HG02981 (cell line): Measurements from ENCODE around the gene RDH12.

Source experiments
- ATAC-seq: cut with Tn5 transposase; IDR thresholded peaks from one replicate; pipeline ENCODE4 v1.9.1; 2021; ENCODE audit warnings: mild to moderate bottlenecking, moderate library complexity; ENCODE audit not compliant: unreplicated experiment

The RDH12 gene

DNA sequence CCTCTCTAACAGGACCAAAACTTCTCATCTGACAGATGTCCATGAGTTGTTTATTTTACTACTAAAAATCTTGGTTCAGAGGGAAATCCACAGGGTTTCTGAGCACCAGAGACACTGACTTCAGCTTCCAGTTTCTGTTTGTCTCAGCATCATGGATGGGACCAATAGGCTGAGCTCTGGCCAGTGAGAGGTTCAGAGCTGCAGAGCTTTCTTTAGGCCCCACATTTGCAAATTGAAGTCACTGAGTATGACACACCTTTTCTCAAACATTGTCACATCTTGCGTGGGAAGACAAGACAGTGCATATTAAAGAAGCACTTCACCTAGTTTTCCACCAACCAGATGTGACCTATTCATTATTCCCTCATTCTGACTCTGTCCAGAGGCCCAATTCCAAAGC is 45.2 kb downstream of the RDH12 start:
- no peak for ATAC-seq

DNA sequence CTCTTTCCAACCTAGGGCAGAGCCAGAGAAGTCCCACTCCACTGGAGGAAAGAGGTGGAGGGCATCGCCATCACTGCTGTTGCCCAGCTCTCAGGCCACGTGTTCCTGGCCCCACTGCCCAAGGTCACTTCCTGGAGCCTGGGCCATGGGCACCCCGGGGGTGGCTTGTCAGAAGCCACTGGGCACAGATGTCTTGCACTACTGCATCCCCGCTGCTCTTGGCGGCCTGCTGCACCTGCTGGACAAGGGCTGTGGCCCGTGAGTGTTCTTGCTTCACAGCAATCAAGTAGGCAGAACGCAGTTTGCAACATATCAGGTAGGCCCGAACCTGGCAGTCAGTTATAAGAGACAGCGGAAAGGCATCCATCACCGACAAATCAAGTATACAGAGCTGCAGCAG is 46.6 kb downstream of the RDH12 start:
- ATAC-seq: no peak

DNA sequence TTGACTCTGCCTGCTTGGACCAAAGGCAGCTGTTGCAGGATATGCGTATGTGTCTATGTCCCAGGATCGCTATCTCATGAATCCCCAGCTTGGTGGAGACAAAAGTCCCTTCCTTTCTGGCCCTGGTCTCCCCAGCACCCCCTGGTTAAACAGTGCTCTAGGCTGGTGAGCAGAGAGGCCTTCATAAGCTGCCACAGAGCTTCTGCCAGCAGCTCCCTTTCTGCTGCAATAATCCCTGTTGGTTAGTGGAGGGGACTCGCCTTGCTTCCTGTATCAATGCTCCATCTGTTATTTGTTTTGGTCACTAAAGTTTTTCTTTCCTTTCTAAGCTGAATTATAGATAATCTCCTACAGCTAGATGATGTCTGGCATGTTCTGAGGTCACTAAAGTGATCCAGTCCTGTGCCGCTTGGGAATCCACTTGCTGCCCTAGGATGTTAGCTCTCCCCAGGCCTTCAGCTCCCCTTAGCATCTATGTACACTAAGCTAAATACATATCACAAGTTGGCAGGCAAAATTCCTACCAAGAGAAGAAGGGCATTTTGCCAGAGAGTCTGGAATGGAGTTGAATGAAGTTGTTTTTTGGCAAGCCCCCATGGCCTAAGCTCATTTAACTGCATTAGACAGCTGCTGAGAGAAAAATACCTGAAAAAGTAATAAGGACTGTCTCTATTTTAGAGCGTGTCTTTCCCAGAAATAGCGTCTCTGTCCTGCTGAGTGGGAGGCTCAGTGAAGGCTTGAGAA is 47.8 kb downstream of the RDH12 start:
- ATAC-seq: no peak

DNA sequence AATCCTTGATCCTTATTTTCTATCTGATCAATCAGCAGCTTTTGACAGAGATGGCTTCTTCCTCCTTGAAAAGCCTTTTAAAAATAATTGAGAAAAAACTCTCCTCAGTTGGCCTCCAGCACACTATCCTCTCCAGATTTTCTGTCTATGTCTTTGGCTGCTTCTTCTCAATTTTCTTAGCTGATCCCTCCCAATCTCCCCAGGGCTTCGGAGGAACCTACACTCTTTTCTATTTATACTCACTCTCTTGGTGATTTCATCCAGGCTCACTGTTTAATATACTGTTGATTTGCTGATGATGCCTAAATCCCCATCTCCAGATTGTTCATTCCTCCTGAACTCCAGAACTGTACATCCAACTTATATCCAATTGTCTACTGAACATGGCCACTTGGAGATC is 54.8 kb downstream of the RDH12 start:
- no peak for ATAC-seq

GRCh38 chr14:67757175-67757574 is 55.5 kb downstream of the RDH12 start:
- ATAC-seq: no peak

DNA sequence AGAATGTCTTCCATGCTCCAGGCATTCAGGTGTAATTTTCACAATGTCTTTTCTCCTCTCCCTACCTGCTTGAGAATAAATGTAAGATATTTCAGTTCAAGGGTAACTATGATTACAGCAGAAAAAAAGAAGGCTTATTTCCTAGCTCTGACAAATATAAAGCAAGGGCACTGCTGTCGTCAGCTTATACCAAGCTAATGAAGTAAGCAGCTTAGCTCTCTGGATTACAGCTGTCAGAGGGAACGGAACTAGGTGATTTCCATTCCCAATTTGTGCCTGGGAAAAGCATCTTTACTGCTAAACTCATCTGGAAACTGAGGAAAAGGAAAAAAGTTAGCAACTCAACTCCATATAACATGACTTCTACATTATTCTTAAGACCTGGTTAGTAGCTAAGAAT is 58.2 kb downstream of the RDH12 start:
- no peak for ATAC-seq

DNA sequence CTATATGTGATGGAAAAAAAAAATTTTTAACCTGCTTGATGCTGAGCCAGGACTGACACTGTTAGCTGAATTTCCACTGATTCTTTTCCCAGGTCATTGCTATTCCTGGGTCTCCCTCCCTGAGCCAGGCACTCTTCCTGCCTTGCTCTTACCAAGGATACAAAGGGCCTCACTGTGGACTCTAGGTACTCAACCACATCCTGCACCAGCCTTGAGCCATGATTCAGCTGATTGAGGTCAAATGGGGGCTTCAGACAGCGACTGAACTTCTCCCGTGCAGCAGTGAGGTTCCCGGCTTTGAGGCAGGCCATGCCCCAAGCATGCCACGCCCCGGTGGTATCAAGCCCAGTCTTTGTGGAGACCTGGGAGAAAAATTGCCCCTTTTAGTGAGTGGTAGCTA is 60.4 kb downstream of the RDH12 start:
- no peak for ATAC-seq

- no peak for ATAC-seq
Observed at GRCh38 chr14:67763158-67763822, 61.6 kb downstream of the RDH12 start.

GRCh38 chr14:67764496-67764895 is 62.8 kb downstream of the RDH12 start:
- ATAC-seq: no peak

- no peak for ATAC-seq
Observed at GRCh38 chr14:67765192-67765834, 63.6 kb downstream of the RDH12 start.

GRCh38 chr14:67766035-67766680 is 64.5 kb downstream of the RDH12 start:
- no peak for ATAC-seq

DNA sequence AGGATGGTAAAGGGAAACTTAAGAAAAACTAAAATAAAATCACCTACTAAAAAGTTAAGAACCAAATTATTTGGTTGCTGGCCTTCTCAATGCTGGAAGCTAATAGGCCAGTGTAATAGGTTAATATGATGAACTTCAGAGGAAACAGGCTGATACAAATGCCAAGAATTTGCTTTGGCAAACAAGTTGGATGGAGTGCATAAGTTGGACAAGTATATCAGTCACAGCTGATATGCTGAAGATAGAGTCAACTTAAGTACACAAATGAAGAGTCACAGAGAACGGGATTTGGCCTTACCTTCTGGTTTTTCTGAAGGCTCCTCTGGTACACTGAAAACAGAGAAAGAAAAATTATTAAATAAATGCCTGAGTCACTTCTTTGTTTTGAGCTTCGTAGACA is 66.5 kb downstream of the RDH12 start:
- no peak for ATAC-seq

GRCh38 chr14:67773844-67774377 is 72.2 kb downstream of the RDH12 start:
- no peak for ATAC-seq

DNA sequence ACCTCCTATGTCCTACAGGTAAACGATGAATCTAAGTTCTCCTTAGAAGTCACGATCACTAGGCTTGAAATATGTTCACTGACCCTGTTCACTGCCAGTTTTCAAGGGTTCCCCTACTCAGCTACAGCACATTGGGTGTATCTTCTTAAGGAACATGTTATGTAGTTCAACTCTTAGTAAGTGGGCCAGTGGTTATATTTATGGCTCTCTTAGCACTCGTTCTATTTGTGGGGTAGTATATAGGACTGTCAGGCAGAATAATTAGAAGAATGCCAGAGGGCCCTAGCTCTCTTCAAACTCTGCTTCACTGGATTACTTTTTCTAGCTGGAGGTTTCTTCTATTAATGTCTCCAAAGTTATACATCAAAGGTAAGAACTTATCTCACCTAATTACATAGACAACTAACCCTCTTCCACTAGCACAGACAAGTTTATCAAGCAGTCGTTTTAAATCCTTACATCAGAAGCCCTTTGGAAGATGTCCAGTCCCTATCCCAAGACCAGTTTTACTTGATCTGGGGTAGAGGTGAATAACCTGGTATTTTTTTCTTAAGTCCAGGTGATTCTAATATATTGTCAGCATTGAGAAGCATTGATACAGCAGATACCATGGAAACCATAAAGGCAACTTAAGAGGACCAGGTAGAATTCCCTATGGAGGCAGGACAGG is 75.1 kb downstream of the RDH12 start:
- ATAC-seq: no peak

- ATAC-seq: no peak
Observed at GRCh38 chr14:67778792-67779191, 77.1 kb downstream of the RDH12 start.

- no peak for ATAC-seq
Observed at GRCh38 chr14:67782090-67782489, 80.4 kb downstream of the RDH12 start.
